ENCODE results near the gene THOC1. TPM values are rescaled to one million over a fixed set of nuclear protein-coding genes. Genes with fewer than 3 reads are reported as not detected.

Gene THOC1, protein sequence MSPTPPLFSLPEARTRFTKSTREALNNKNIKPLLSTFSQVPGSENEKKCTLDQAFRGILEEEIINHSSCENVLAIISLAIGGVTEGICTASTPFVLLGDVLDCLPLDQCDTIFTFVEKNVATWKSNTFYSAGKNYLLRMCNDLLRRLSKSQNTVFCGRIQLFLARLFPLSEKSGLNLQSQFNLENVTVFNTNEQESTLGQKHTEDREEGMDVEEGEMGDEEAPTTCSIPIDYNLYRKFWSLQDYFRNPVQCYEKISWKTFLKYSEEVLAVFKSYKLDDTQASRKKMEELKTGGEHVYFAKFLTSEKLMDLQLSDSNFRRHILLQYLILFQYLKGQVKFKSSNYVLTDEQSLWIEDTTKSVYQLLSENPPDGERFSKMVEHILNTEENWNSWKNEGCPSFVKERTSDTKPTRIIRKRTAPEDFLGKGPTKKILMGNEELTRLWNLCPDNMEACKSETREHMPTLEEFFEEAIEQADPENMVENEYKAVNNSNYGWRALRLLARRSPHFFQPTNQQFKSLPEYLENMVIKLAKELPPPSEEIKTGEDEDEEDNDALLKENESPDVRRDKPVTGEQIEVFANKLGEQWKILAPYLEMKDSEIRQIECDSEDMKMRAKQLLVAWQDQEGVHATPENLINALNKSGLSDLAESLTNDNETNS
- 17.3 to 22.8 TPM (median 20.2 TPM) in 5 replicates for total RNA-seq (2022; extraction: Qiagen RNA extraction)

DNA sequence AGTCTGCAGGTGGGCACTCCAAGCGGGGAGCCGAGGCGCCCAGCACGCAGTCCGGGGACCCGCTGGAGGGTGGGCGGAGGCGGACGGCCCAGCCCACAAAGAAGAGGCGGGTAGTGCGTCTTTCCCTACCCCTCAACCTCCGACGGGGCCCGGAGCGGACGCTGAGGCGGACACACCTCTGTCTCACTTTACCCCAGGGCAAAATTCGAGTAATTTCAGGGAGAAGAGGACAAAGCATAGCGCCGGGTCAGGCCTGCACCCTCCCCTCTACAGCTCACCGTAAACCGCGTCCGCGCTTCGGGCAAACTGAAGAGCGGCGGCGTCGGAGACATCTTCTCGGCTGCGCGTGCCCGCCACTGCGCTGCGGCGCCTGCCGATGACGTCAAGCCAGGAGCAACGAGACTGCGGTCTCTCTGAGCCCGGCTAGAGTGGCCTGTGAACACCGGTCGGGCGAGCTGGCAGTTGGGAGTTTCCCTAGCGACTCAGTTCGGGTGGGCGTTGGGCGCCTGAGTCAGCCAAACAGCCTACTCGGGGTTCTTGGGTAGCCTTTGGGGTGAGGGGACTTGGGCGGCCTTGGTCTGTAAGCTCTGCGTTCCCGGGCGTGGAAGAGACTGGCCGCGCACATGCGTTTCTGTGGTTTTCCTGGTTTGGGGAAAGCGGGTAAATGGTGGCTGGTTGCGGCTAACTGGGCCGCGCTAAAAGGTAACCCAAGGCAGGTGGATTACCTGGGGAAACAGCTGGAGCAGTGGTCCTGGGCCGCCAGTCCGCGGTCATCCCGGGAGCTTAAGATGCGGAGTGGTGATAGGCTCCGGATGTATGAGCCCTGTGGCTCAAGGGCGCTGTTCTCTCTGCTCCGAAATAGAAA, at the start of gene THOC1:
TSS of gene THOC1 (minus strand) at position 360 of the 865 bp plus-strand sequence. CDS start at position 332, 28 bp downstream.

Other genes starting within 250 kb of the THOC1 start
- 0.07 TPM in 1 of 5 replicates, not detected in the others for gene TUBB8B, start 218.4 kb downstream of the THOC1 start, total RNA-seq (2022; extraction: Qiagen RNA extraction)
- gene USP14, start 109.5 kb downstream of the THOC1 start, total RNA-seq (2022; extraction: Qiagen RNA extraction): 61.7 to 73.3 TPM (median 65.6 TPM) in 5 replicates
- 0.02 to 0.08 TPM (median 0.03 TPM) in 5 replicates for gene COLEC12, start 232.7 kb upstream of the THOC1 start, total RNA-seq (2022; extraction: Qiagen RNA extraction)